Measurements from ENCODE around the gene BTAF1. TPM values are rescaled to one million over a fixed set of nuclear protein-coding genes. Genes with fewer than 3 reads are reported as not detected.

The BTAF1 gene
- total and polyA plus RNA-seq, 3 donors from 2014 or later: 37.5 to 81.8 (median 60.9) TPM

GRCh38 chr10:91996266-91996665 is 72.7 kb downstream of the BTAF1 start:
- Histone ChIP-seq H3K36me3 (ENCODE audit: low read depth, missing control alignments) (no peaks in the 10 kb centered on the region), H3K27ac (no peak overlapping the region), H3K4me3 (no peak overlapping the region), H3K4me1 (no peaks in the 10 kb centered on the region), H3K27me3 (no peaks in the 10 kb centered on the region), H3K9me3 (no peaks in the 10 kb centered on the region)
- intact Hi-C loops (cut with DNase I; ENCODE audit: low total_unique reads): no loop called here
- WGBS, 2 donors: 64 to 77% methylated on average over 2 of the region's 2 CpGs
- DNase-seq: no peak
- TF ChIP-seq POLR2A (IDR thresholded peaks at IDR 0.05) (no peak), CTCF (IDR thresholded peaks at IDR 0.05) (no peak)

GRCh38 chr10:92001581-92001980 is 78.0 kb downstream of the BTAF1 start:
- Histone ChIP-seq H3K36me3 (ENCODE audit: low read depth, missing control alignments) (no peaks in the 10 kb centered on the region), H3K27ac (no peak overlapping the region), H3K27me3 (no peaks in the 10 kb centered on the region), H3K4me1 (no peaks in the 10 kb centered on the region), H3K4me3 (no peak overlapping the region), H3K9me3 (no peaks in the 10 kb centered on the region)
- intact Hi-C loops (cut with DNase I; ENCODE audit: low total_unique reads): no loop called here
- TF ChIP-seq CTCF (IDR thresholded peaks at IDR 0.05) (no peak), POLR2A (IDR thresholded peaks at IDR 0.05) (no peak)
- WGBS, 2 donors: 87 to 92% methylated on average over 3 of the region's 3 CpGs
- no peak for DNase-seq

- intact Hi-C loops (cut with DNase I; ENCODE audit: low total_unique reads): no loop called here
- Histone ChIP-seq H3K27me3 (no peaks in the 10 kb centered on the region), H3K9me3 (no peaks in the 10 kb centered on the region), H3K4me3 (no peak overlapping the region), H3K36me3 (ENCODE audit: low read depth, missing control alignments) (no peaks in the 10 kb centered on the region), H3K27ac (no peak overlapping the region), H3K4me1 (no peaks in the 10 kb centered on the region)
- DNase-seq: no peak
- TF ChIP-seq POLR2A (IDR thresholded peaks at IDR 0.05): no peak
- 95 to 97% methylated on average over 2 of the region's 2 CpGs for WGBS, 2 donors
These were observed 78.4 kb downstream of the BTAF1 start for GRCh38 chr10:92001995-92002394.

- Histone ChIP-seq H3K9me3 (no peaks in the 10 kb centered on the region), H3K36me3 (ENCODE audit: low read depth, missing control alignments) (no peaks in the 10 kb centered on the region), H3K4me3 (no peak overlapping the region), H3K27ac (no peak overlapping the region), H3K27me3 (no peaks in the 10 kb centered on the region), H3K4me1 (no peaks in the 10 kb centered on the region)
- intact Hi-C loops (cut with DNase I; ENCODE audit: low total_unique reads): no loop called here
- WGBS, 2 donors: 88 to 90% methylated on average over 2 of the region's 2 CpGs
- DNase-seq: no peak
- TF ChIP-seq POLR2A (IDR thresholded peaks at IDR 0.05) (no peak), CTCF (IDR thresholded peaks at IDR 0.05) (no peak)
These were observed 79.7 kb downstream of the BTAF1 start for GRCh38 chr10:92003258-92003657.

GRCh38 chr10:92005978-92006377 is 82.4 kb downstream of the BTAF1 start:
- H3K36me3 ChIP-seq (ENCODE audit: low read depth, missing control alignments): no peaks in the 10 kb centered on the region
- DNase-seq: no peak
- WGBS, 2 donors: 95 to 96% methylated on average over 1 of the region's 1 CpG
- H3K27me3 ChIP-seq: no peaks in the 10 kb centered on the region
- TF ChIP-seq CTCF (IDR thresholded peaks at IDR 0.05) (no peak), POLR2A (IDR thresholded peaks at IDR 0.05) (no peak)
- intact Hi-C loops (cut with DNase I; ENCODE audit: low total_unique reads): no loop called here
- H3K4me1 ChIP-seq: no peaks in the 10 kb centered on the region
- H3K27ac ChIP-seq: no peak overlapping the region
- no peaks in the 10 kb centered on the region for H3K9me3 ChIP-seq
- H3K4me3 ChIP-seq: no peak overlapping the region
